Liver (tissue), 9 donors: Measurements from ENCODE around the gene TTC7B. TPM values are rescaled to one million over a fixed set of nuclear protein-coding genes. Genes with fewer than 3 reads are reported as not detected.

Experiments used
- DNase-seq: peaks from one replicate; pipeline ENCODE4 v3.0.0-alpha.2; 2017; ENCODE audit warnings: low spot score
- H3K27ac ChIP-seq, 2 donors: one replicate each; pipeline ENCODE4 v1.7.0; 2013; ENCODE audit warnings: inconsistent platforms in 2 of 2, low read length in 2 of 2, control low read depth in 1 of 2, low read depth in 1 of 2, mild to moderate bottlenecking in 1 of 2
- H3K27me3 ChIP-seq, 4 donors: one replicate each; pipeline versions ENCODE4 v1.6.1 to v1.7.0; 2013; ENCODE audit warnings: low read length in 3 of 4, inconsistent platforms in 1 of 4, mild to moderate bottlenecking in 1 of 4, moderate library complexity in 1 of 4; ENCODE audit not compliant: control insufficient read depth in 4 of 4, insufficient read depth in 4 of 4
- H3K36me3 ChIP-seq, 4 donors: one replicate each; pipeline versions ENCODE4 v1.6.1 to v1.7.0; 2013; ENCODE audit warnings: low read length in 3 of 4, mild to moderate bottlenecking in 3 of 4, low read depth in 1 of 4, moderate library complexity in 1 of 4; ENCODE audit not compliant: control insufficient read depth in 4 of 4, insufficient read depth in 3 of 4
- H3K4me1 ChIP-seq, 4 donors: one replicate each; pipeline versions ENCODE4 v1.6.1 to v1.7.0; 2013; ENCODE audit warnings: low read length in 3 of 4, mild to moderate bottlenecking in 3 of 4, moderate library complexity in 1 of 4; ENCODE audit not compliant: control insufficient read depth in 4 of 4, insufficient read depth in 4 of 4
- H3K4me3 ChIP-seq, 3 donors: one replicate each; pipeline versions ENCODE4 v1.6.1 to v1.7.0; 2013; ENCODE audit warnings: low read length in 3 of 3, control low read depth in 1 of 3, low read depth in 1 of 3, mild to moderate bottlenecking in 1 of 3
- H3K9ac ChIP-seq, 2 donors: one replicate each; pipeline ENCODE4 v1.7.0; 2013; ENCODE audit warnings: low read length in 2 of 2, mild to moderate bottlenecking in 2 of 2, moderate library complexity in 2 of 2, control low read depth in 1 of 2, low read depth in 1 of 2
- H3K9me3 ChIP-seq, 4 donors: one replicate each; pipeline versions ENCODE4 v1.6.1 to v1.7.0; 2013; ENCODE audit warnings: low read length in 3 of 4; ENCODE audit not compliant: control insufficient read depth in 4 of 4
- ATF3 ChIP-seq: IDR thresholded peaks from 2 replicates; pipeline ENCODE4 v1.6.1; 2016; ENCODE audit warnings: antibody characterized with exemption
- EGR1 ChIP-seq, 2 donors: IDR thresholded peaks; 2 replicates each; pipeline ENCODE4 v1.6.1; 2016 to 2018; ENCODE audit warnings: antibody characterized with exemption in 2 of 2, low read depth in 2 of 2
- FOXA1 ChIP-seq: IDR thresholded peaks from 2 replicates; pipeline ENCODE4 v1.6.1; 2016; ENCODE audit warnings: antibody characterized with exemption
- FOXA2 ChIP-seq: IDR thresholded peaks from 2 replicates; pipeline ENCODE4 v1.6.1; 2016; ENCODE audit warnings: antibody characterized with exemption
- GABPA ChIP-seq, 2 donors: IDR thresholded peaks in 1 of 2; conservative IDR thresholded peaks in 1 of 2; 2 replicates each; pipeline ENCODE4 v1.6.1; 2016; ENCODE audit warnings: antibody characterized with exemption in 2 of 2, mild to moderate bottlenecking in 1 of 2, moderate library complexity in 1 of 2
- HNF4A ChIP-seq, 2 donors: conservative IDR thresholded peaks; 2 replicates each; pipeline ENCODE4 v1.6.1; 2016; ENCODE audit warnings: antibody characterized with exemption in 2 of 2, mild to moderate bottlenecking in 2 of 2
- HNF4G ChIP-seq: IDR thresholded peaks from 2 replicates; pipeline ENCODE4 v1.6.1; 2016; ENCODE audit warnings: antibody characterized with exemption
- JUND ChIP-seq, 2 donors: IDR thresholded peaks; 2 replicates each; pipeline ENCODE4 v1.6.1; 2016; ENCODE audit warnings: antibody characterized with exemption in 2 of 2
- MAX ChIP-seq: IDR thresholded peaks from 2 replicates; pipeline ENCODE4 v1.6.1; 2016; ENCODE audit warnings: antibody characterized with exemption
- NR2F2 ChIP-seq: IDR thresholded peaks from 2 replicates; pipeline ENCODE4 v1.6.1; 2016; ENCODE audit warnings: antibody characterized with exemption
- RAD21 ChIP-seq, 2 donors: IDR thresholded peaks; 2 replicates each; pipeline ENCODE4 v1.6.1; 2016; ENCODE audit warnings: antibody characterized with exemption in 2 of 2, mild to moderate bottlenecking in 2 of 2
- REST ChIP-seq: IDR thresholded peaks from 2 replicates; pipeline ENCODE4 v1.6.1; 2016; ENCODE audit warnings: antibody characterized with exemption, mild to moderate bottlenecking
- RXRA ChIP-seq, 2 donors: IDR thresholded peaks; 2 replicates each; pipeline ENCODE4 v1.6.1; 2017 to 2018; ENCODE audit warnings: antibody characterized with exemption in 2 of 2, mild to moderate bottlenecking in 1 of 2
- SP1 ChIP-seq: IDR thresholded peaks from 2 replicates; pipeline ENCODE4 v1.6.1; 2018; ENCODE audit warnings: antibody characterized with exemption, mild to moderate bottlenecking
- TAF1 ChIP-seq: conservative IDR thresholded peaks from 2 replicates; pipeline ENCODE4 v1.6.1; 2016; ENCODE audit warnings: antibody characterized with exemption, mild to moderate bottlenecking
- YY1 ChIP-seq: IDR thresholded peaks from 2 replicates; pipeline ENCODE4 v1.6.1; 2016; ENCODE audit warnings: antibody characterized with exemption, mild to moderate bottlenecking
- ZBTB33 ChIP-seq: IDR thresholded peaks from 2 replicates; pipeline ENCODE4 v1.6.1; 2016; ENCODE audit warnings: antibody characterized with exemption
- WGBS: extraction: QIAGEN DNeasy Blood & Tissue Kit; methylation state at CpG from one replicate; pipeline ENCODE4 v1.1.7; 2013; 5-methylcytosine and 5-hydroxymethylcytosine counted together
- polyA plus RNA-seq, 2 donors: library from polyadenylated mRNA; stranded (reverse) in 1 of 2; unstranded in 1 of 2; fragments of 200-250 nt in 1 of 2; fragments of >200 nt in 1 of 2; fragmentation: Nextera tagmentation in 1 of 2; extraction: Ambion mirVana in 1 of 2; gene quantifications; one replicate each; pipeline versions ENCODE4 v1.2.1 to v1.2.3, GENCODE V29; 2013 to 2015
- total RNA-seq, 2 donors: library from RNA; depleted of rRNA; stranded (reverse); fragments of >200 nt; gene quantifications; one replicate each; pipeline ENCODE4 v1.2.3, GENCODE V29; 2014
- TF ChIP-seq, protein P1 (sequence below): fragments of 150-350 bp; IDR thresholded peaks from 2 replicates; pipeline ENCODE4 v1.5.1; 2017; ENCODE audit warnings: improper control_type of control experiment, low read depth, low read length; ENCODE audit not compliant: missing input control
- donor health status: healthy.
- donor health status: healthy.
- donor health status: healthy.
- donor health status: healthy.
- donor health status: healthy.

Gene TTC7B
- total and polyA plus RNA-seq, 4 donors = 9.1 to 31.0 (median 12.5) TPM

DNA sequence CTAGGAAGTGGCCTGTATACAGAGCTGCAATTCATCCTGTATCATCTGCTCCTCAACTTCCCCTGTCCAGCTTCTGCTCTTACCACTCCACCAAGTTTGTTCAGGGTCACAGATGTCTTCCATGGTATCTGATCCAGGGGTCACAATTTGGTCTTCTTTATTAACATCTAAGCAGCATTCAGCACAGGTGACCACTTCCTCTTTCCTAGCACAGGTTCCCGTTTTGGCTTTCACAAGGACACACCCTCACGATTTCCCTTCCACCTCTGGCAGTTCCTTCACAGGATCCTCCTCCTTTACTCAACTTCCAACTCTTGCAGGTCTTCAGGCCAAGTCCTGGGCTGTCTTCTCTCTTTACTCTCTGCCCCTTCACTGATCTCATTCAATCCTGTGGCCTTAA lies 93.6 kb downstream of the TTC7B start:
- H3K4me1 ChIP-seq = no peaks in the 10 kb centered on the region
- peaks cover 0 to 4% (median 3%) of the 10 kb centered on the region in 4 donors for H3K36me3 ChIP-seq
- TF ChIP-seq SP1 = no peak
- TF ChIP-seq RXRA (IDR thresholded peaks at IDR 0.05) = no peak
- no peak for TF ChIP-seq JUND (IDR thresholded peaks at IDR 0.05)
- no peak for TF ChIP-seq RAD21 (IDR thresholded peaks at IDR 0.05)
- TF ChIP-seq, protein P1, sequence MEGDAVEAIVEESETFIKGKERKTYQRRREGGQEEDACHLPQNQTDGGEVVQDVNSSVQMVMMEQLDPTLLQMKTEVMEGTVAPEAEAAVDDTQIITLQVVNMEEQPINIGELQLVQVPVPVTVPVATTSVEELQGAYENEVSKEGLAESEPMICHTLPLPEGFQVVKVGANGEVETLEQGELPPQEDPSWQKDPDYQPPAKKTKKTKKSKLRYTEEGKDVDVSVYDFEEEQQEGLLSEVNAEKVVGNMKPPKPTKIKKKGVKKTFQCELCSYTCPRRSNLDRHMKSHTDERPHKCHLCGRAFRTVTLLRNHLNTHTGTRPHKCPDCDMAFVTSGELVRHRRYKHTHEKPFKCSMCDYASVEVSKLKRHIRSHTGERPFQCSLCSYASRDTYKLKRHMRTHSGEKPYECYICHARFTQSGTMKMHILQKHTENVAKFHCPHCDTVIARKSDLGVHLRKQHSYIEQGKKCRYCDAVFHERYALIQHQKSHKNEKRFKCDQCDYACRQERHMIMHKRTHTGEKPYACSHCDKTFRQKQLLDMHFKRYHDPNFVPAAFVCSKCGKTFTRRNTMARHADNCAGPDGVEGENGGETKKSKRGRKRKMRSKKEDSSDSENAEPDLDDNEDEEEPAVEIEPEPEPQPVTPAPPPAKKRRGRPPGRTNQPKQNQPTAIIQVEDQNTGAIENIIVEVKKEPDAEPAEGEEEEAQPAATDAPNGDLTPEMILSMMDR = no peak
- TF ChIP-seq ZBTB33 = no peak
- no peak for TF ChIP-seq FOXA2
- DNase-seq = no peak
- H3K27me3 ChIP-seq = no peaks in the 10 kb centered on the region
- H3K9me3 ChIP-seq = peaks cover 0 to 2% (median 0%) of the 10 kb centered on the region in 4 donors
- H3K27ac ChIP-seq = no peak overlapping the region
- H3K4me3 ChIP-seq = no peak overlapping the region
- 83% methylated on average over 2 of the region's 2 CpGs for WGBS
- H3K9ac ChIP-seq = no peak overlapping the region

DNA sequence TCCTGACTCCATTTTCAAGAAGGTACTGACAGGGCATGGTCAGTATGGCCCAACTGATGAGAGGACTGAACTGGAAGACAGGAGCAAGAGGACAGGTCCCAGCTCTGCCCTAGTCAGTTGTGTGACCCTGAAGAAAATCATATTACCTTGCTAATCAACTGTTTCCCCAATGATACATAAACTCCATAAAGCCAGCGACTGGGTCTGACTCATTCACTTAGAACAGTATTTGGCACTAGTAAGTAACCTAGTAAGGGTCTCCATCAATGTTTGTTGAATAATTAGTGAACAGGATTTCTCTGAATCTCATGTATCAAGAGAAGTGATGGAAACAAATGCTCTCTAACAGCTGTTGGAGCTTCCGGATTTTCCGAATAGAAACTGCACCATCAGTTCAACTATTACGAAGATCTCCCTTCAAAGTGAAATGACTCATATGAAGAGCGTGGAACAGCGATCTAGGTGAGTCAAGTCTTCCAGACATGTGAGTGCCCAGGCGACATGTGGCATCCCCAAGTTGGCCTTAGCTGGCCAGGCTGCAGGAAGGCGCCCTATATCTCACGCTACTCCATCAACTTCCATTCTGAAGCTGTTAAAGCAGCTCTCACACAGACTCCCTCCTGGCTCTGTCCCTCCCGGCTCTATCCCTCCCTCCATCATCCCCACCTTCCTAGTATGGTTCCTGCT lies 94.5 kb downstream of the TTC7B start:
- Histone ChIP-seq H3K36me3 (peaks cover 0 to 4% (median 3%) of the 10 kb centered on the region in 4 donors), H3K4me1 (no peaks in the 10 kb centered on the region), H3K4me3 (no peak overlapping the region), H3K9me3 (peaks cover 0 to 2% (median 0%) of the 10 kb centered on the region in 4 donors), H3K27me3 (no peaks in the 10 kb centered on the region), H3K27ac (no peak overlapping the region), H3K9ac (no peak overlapping the region)
- TF ChIP-seq GABPA (IDR thresholded peaks at IDR 0.05 in 1 of 2, conservative IDR thresholded peaks at IDR 0.05 in 1 of 2) = no peak
- no peak for TF ChIP-seq NR2F2
- TF ChIP-seq MAX = no peak
- TF ChIP-seq JUND (IDR thresholded peaks at IDR 0.05) = no peak
- TF ChIP-seq YY1 = no peak
- TF ChIP-seq HNF4G = no peak
- no peak for TF ChIP-seq SP1
- TF ChIP-seq TAF1 = no peak
- TF ChIP-seq RAD21 (IDR thresholded peaks at IDR 0.05) = no peak
- TF ChIP-seq EGR1 (IDR thresholded peaks at IDR 0.05; ENCODE audit: low read depth in 2 of 2) = no peak
- TF ChIP-seq RXRA (IDR thresholded peaks at IDR 0.05) = no peak
- TF ChIP-seq HNF4A (conservative IDR thresholded peaks at IDR 0.05) = no peak
- no peak for TF ChIP-seq REST
- TF ChIP-seq FOXA1 = no peak
- no peak for TF ChIP-seq FOXA2
- TF ChIP-seq ZBTB33 = no peak
- no peak for TF ChIP-seq ATF3
- DNase-seq = no peak
- WGBS = 96% methylated on average over 10 of the region's 10 CpGs
